Activated CD8-positive, alpha-beta memory T cell treated with anti-CD3 and anti-CD28 coated beads, Interleukin-2, amount 50 U/mL, for 1 hour (primary cell): ENCODE data around the gene SLC22A14.
"Not testable (repeated sequence)": the region's sequence is repeated elsewhere in the genome, so short reads cannot be mapped to it uniquely, and the experiment has no call there.

Source experiments
- DNase-seq: peaks from one replicate; pipeline ENCODE4 v3.0.0-alpha.2; 2020; ENCODE audit errors: extremely low read depth

SLC22A14 gene

GRCh38 chr3:38313695-38314094 lies 31.6 kb downstream of the SLC22A14 start:
- no peak for DNase-seq

GRCh38 chr3:38314112-38314763 lies 32.1 kb downstream of the SLC22A14 start:
- DNase-seq, result no peak

- no peak for DNase-seq
Observed at GRCh38 chr3:38314764-38315487, 32.8 kb downstream of the SLC22A14 start.

- no peak for DNase-seq
Observed at GRCh38 chr3:38315488-38316230, 33.6 kb downstream of the SLC22A14 start.

GRCh38 chr3:38316356-38317191 lies 34.5 kb downstream of the SLC22A14 start:
- DNase-seq, result no peak

GRCh38 chr3:38317192-38317759 lies 35.2 kb downstream of the SLC22A14 start:
- no peak for DNase-seq

GRCh38 chr3:38318766-38319671 lies 36.9 kb downstream of the SLC22A14 start:
- DNase-seq, result no peak

GRCh38 chr3:38320638-38321037 lies 38.5 kb downstream of the SLC22A14 start:
- not testable (repeated sequence) for DNase-seq

- DNase-seq, result no peak
Observed at GRCh38 chr3:38323060-38323459, 41.0 kb downstream of the SLC22A14 start.

- no peak for DNase-seq
Observed at GRCh38 chr3:38325256-38325655, 43.2 kb downstream of the SLC22A14 start.

GRCh38 chr3:38327335-38328009 lies 45.4 kb downstream of the SLC22A14 start:
- DNase-seq, result no peak

GRCh38 chr3:38331257-38332022 lies 49.3 kb downstream of the SLC22A14 start:
- no peak for DNase-seq

GRCh38 chr3:38332201-38332600 lies 50.1 kb downstream of the SLC22A14 start:
- no peak for DNase-seq

- DNase-seq, result no peak
Observed at GRCh38 chr3:38334142-38335055, 52.3 kb downstream of the SLC22A14 start.

GRCh38 chr3:38335263-38335662 lies 53.2 kb downstream of the SLC22A14 start:
- DNase-seq, result no peak

- no peak for DNase-seq
Observed at GRCh38 chr3:38337703-38338102, 55.6 kb downstream of the SLC22A14 start.

- no peak for DNase-seq
Observed at GRCh38 chr3:38343797-38344594, 61.9 kb downstream of the SLC22A14 start.
